IMR-90 (cell line): ENCODE results near the gene ZDBF2. TPM values are rescaled to one million over a fixed set of nuclear protein-coding genes. Genes with fewer than 3 reads are reported as not detected.

Source experiments
- ATAC-seq: fragments of 200-7000 bp; cut with Tn5 transposase; 2 replicates; pipeline ENCODE4 v1.9.1; 2020; ENCODE audit warnings: low read depth, mild to moderate bottlenecking, moderate library complexity
- BruUV-seq: library from RNA; stranded (reverse); fragments of 400-500 nt; replicated peaks from 2 replicates; lab custom pipeline; 2021; lab: Mats Ljungman, UMichigan
- CTCF ChIA-PET: fragments of 300-600 bp; formaldehyde crosslinking; extraction: SDS; loops from one replicate; lab custom pipeline; 2021; ENCODE audit warnings: antibody characterized with exemption; lab: Yijun Ruan, JAX
- POLR2A ChIA-PET: fragments of 300-600 bp; sonication (Branson Sonifier 250); formaldehyde crosslinking; loops from one replicate; lab custom pipeline; 2022; ENCODE audit warnings: antibody characterized with exemption; ENCODE audit not compliant: unreplicated experiment; lab: Charles Lee
- DNase-seq: peaks from one replicate; pipeline ENCODE4 v3.0.0; 2013
- H2AFZ ChIP-seq: replicated peaks from 2 replicates; pipeline ENCODE3; 2013; ENCODE audit warnings: low read length, mild to moderate bottlenecking; ENCODE audit not compliant: poor library complexity
- H2AK5ac ChIP-seq: 2 replicates; pipeline ENCODE4 v1.6.1; 2013; ENCODE audit warnings: low read depth, low read length, inconsistent platforms
- H2AK9ac ChIP-seq: replicated peaks from 2 replicates; pipeline ENCODE3; 2013; ENCODE audit warnings: mild to moderate bottlenecking, low read depth, low read length, moderate library complexity; ENCODE audit not compliant: poor library complexity
- H2BK120ac ChIP-seq: 2 replicates; pipeline ENCODE4 v1.6.1; 2013; ENCODE audit warnings: low read depth, low read length, inconsistent platforms
- H2BK15ac ChIP-seq: 3 replicates; pipeline ENCODE4 v1.6.1; 2013; ENCODE audit warnings: low read depth, low read length, inconsistent platforms
- H2BK20ac ChIP-seq: 2 replicates; pipeline ENCODE4 v1.6.1; 2013; ENCODE audit warnings: low read depth, mild to moderate bottlenecking, inconsistent platforms, low read length, moderate library complexity
- H2BK5ac ChIP-seq: 2 replicates; pipeline ENCODE4 v1.6.1; 2013; ENCODE audit warnings: mild to moderate bottlenecking, low read depth, low read length, inconsistent platforms; ENCODE audit not compliant: poor library complexity, severe bottlenecking
- H3K14ac ChIP-seq: replicated peaks from 2 replicates; pipeline ENCODE4 v1.6.1; 2013; ENCODE audit warnings: low read depth, low read length, inconsistent platforms
- H3K18ac ChIP-seq: 2 replicates; pipeline ENCODE4 v1.6.1; 2013; ENCODE audit warnings: low read depth, low read length, control low read depth
- H3K23ac ChIP-seq: 2 replicates; pipeline ENCODE4 v1.6.1; 2013; ENCODE audit warnings: low read depth, low read length, inconsistent platforms
- H3K27ac ChIP-seq: 2 replicates; pipeline ENCODE4 v1.5.1; 2013; ENCODE audit warnings: mild to moderate bottlenecking, control low read depth, low read length; ENCODE audit not compliant: insufficient read depth
- H3K27me3 ChIP-seq: 2 replicates; pipeline ENCODE4 v1.6.1; 2013; ENCODE audit warnings: low read length; ENCODE audit not compliant: control insufficient read depth, insufficient read depth
- H3K36me3 ChIP-seq: 2 replicates; pipeline ENCODE4 v1.6.1; 2013; ENCODE audit warnings: low read length, mixed read lengths; ENCODE audit not compliant: control insufficient read depth, insufficient read depth
- H3K4ac ChIP-seq: 2 replicates; pipeline ENCODE4 v1.6.1; 2013; ENCODE audit warnings: low read depth, low read length, inconsistent platforms
- H3K4me1 ChIP-seq: 2 replicates; pipeline ENCODE4 v1.6.1; 2013; ENCODE audit warnings: low read length, mixed read lengths; ENCODE audit not compliant: control insufficient read depth, insufficient read depth
- H3K4me2 ChIP-seq: 2 replicates; pipeline ENCODE4 v1.6.1; 2013; ENCODE audit warnings: low read depth, mild to moderate bottlenecking, control low read depth, low read length, moderate library complexity
- H3K4me3 ChIP-seq: 2 replicates; pipeline ENCODE4 v1.5.1; 2013; ENCODE audit warnings: low read depth, mild to moderate bottlenecking, control low read depth, low read length, moderate library complexity; ENCODE audit not compliant: insufficient read depth
- H3K56ac ChIP-seq: 2 replicates; pipeline ENCODE4 v1.6.1; 2013; ENCODE audit warnings: low read length, inconsistent platforms; ENCODE audit not compliant: insufficient read depth; ENCODE audit errors: extremely low read depth
- H3K79me1 ChIP-seq, 2 experiments: 2 replicates each; pipeline ENCODE4 v1.6.1; 2013; ENCODE audit warnings: low read length in 2 of 2, inconsistent platforms in 1 of 2, low read depth in 1 of 2
- H3K9ac ChIP-seq: 2 replicates; pipeline ENCODE4 v1.6.1; 2013; ENCODE audit warnings: low read depth, low read length, control low read depth
- H3K9me1 ChIP-seq: 2 replicates; pipeline ENCODE4 v1.6.1; 2013; ENCODE audit warnings: low read length, inconsistent platforms; ENCODE audit not compliant: insufficient read depth
- H3K9me3 ChIP-seq: 2 replicates; pipeline ENCODE4 v1.6.1; 2013; ENCODE audit warnings: low read length; ENCODE audit not compliant: control insufficient read depth, insufficient read depth
- H4K20me1 ChIP-seq: 2 replicates; pipeline ENCODE4 v1.6.1; 2013; ENCODE audit warnings: low read length, inconsistent platforms; ENCODE audit not compliant: insufficient read depth
- H4K5ac ChIP-seq: 2 replicates; pipeline ENCODE4 v1.6.1; 2013; ENCODE audit warnings: mild to moderate bottlenecking, low read depth, low read length, control low read depth
- H4K8ac ChIP-seq, 2 experiments: 2 replicates each; pipeline ENCODE4 v1.6.1; 2013; ENCODE audit warnings: low read depth in 2 of 2, low read length in 2 of 2, control low read depth in 1 of 2, inconsistent platforms in 1 of 2
- H4K91ac ChIP-seq: 2 replicates; pipeline ENCODE4 v1.6.1; 2013; ENCODE audit warnings: low read depth, low read length, inconsistent platforms; ENCODE audit not compliant: insufficient read depth
- ELK1 ChIP-seq: fragments of 150-350 bp; IDR thresholded peaks from 2 replicates; pipeline ENCODE4 v1.6.1; 2016; ENCODE audit warnings: low read depth, mild to moderate bottlenecking, low read length, moderate library complexity, borderline replicate concordance
- MAZ ChIP-seq: IDR thresholded peaks from 2 replicates; pipeline ENCODE4 v1.6.1; 2012; ENCODE audit warnings: low read depth, mild to moderate bottlenecking, low read length, improper control_type of control experiment, moderate library complexity, borderline replicate concordance
- MXI1 ChIP-seq: IDR thresholded peaks from 2 replicates; pipeline ENCODE4 v1.6.1; 2012; ENCODE audit warnings: low read depth, mild to moderate bottlenecking, low read length, moderate library complexity, borderline replicate concordance
- RFX5 ChIP-seq: IDR thresholded peaks from 2 replicates; pipeline ENCODE4 v1.8.0; 2012; ENCODE audit warnings: low read depth, mild to moderate bottlenecking, low read length, moderate library complexity
- WGBS, 2 experiments: methylation state at CpG; one replicate each; pipeline versions ENCODE4 v1.1.5 to v1.1.7; 2013; ENCODE audit warnings: missing lambda C conversion rate in 2 of 2; ENCODE audit not compliant: insufficient read length in 1 of 2; ENCODE audit errors: extremely low coverage in 2 of 2; 5-methylcytosine and 5-hydroxymethylcytosine counted together
- dilution Hi-C: fragments of 300-500 bp; cut with HindIII; formaldehyde crosslinking; loops from one replicate; pipeline ENCODE4 v1.14.3; 2018; ENCODE audit warnings: low sequenced_read_pairs; ENCODE audit not compliant: unreplicated experiment
- in situ Hi-C: fragments of 300-500 bp; cut with MboI; formaldehyde crosslinking; loops from 3 replicates; pipeline ENCODE4 v1.14.3; 2019; ENCODE audit warnings: low sequenced_read_pairs, inconsistent platforms, mixed read lengths
- intact Hi-C: fragments of 100-400 bp; cut with micrococcal nuclease; formaldehyde crosslinking; loops from 2 replicates; pipeline ENCODE4 v1.10.0; 2022
- polyA plus RNA-seq, 3 experiments: library from polyadenylated mRNA; depleted of rRNA; stranded (reverse); fragments of >200 nt; gene quantifications; 2 replicates each; pipeline ENCODE4 v1.2.3, GENCODE V29; 2012; ENCODE audit warnings: low replicate concordance in 1 of 3
- total RNA-seq: library from RNA; depleted of rRNA; stranded (reverse); fragments of >200 nt; gene quantifications from 2 replicates; pipeline ENCODE4 v1.2.3, GENCODE V29; 2012

Gene ZDBF2
- total and polyA plus RNA-seq, 2 of the 4 experiments (the other 2 are of a cell fraction) = 1.9 to 10.2 TPM

- Histone ChIP-seq H2BK20ac (no peak overlapping the region), H3K36me3 (no peaks in the 10 kb centered on the region), H3K4ac (no peak overlapping the region), H2BK5ac (no peak overlapping the region), H4K20me1 (no peaks in the 10 kb centered on the region), H2AK5ac (no peak overlapping the region), H4K91ac (no peak overlapping the region), H3K4me2 (no peak overlapping the region), H3K27ac (no peak overlapping the region), H3K4me1 (no peaks in the 10 kb centered on the region), H3K18ac (no peak overlapping the region), H2AFZ (no peak overlapping the region), H3K23ac (no peak overlapping the region), H3K14ac (no peak overlapping the region), H3K79me1 (no peaks in the 10 kb centered on the region), H4K8ac (no peak overlapping the region), H3K4me3 (no peak overlapping the region), H2BK15ac (no peak overlapping the region), H3K9me1 (0 out of 2 replicates have a peak, but pooled peaks cover 2% of the 10 kb centered on the region), H3K56ac (no peak overlapping the region), H2AK9ac (no peak overlapping the region), H2BK120ac (no peak overlapping the region), H4K5ac (no peak overlapping the region), H3K9ac (no peak overlapping the region), H3K27me3 (no peaks in the 10 kb centered on the region), H3K9me3 (no peaks in the 10 kb centered on the region)
- intact Hi-C loops (no loop called here), dilution Hi-C loops (no loop called here), in situ Hi-C loops (no loop called here)
- ATAC-seq (no peak), DNase-seq (no peak)
- no CpG with 5 or more reads among the region's 6 CpGs for WGBS, 2 experiments
- TF ChIP-seq RFX5 (no peak), ELK1 (no peak), MXI1 (no peak), MAZ (no peak)
- CTCF ChIA-PET = no interaction called here
- POLR2A ChIA-PET = no interaction called here
- BruUV-seq = no TSS peak
These were observed 50.4 kb downstream of the ZDBF2 start for GRCh38 chr2:206324869-206325268.
